Measurements from ENCODE around the gene BRINP3. TPM values are rescaled to one million over a fixed set of nuclear protein-coding genes. Genes with fewer than 3 reads are reported as not detected.

Gene BRINP3
- total RNA-seq, 1 experiment from 2014 or later: not detected

DNA sequence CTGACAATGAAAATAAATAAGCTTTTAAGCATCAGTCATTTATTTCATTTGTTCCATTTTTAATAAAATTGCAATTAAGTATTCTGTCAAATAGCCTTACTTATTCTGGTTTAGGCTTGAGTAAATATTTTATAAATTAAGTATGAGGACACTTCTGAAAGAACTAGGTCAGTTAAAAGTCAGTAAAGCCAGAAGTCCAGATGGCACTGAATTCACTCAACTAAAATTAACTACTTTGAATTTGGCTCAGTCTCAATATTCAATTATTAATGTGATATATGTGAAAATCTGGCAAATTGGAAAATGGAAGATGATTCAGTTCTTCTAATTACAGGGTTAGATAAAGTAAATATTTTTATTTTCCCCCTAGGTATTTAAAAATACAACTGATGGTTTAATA is 174.2 kb downstream of the BRINP3 start:
- Histone ChIP-seq H3K27me3 (replicated peaks; ENCODE audit: insufficient read depth, low read depth, low read length, poor library complexity) (no peaks in the 10 kb centered on the region), H3K36me3 (ENCODE audit: insufficient read depth, low read length, poor library complexity, severe bottlenecking) (no peaks in the 10 kb centered on the region), H3K4me1 (ENCODE audit: insufficient read depth, low read length, poor library complexity, severe bottlenecking) (no peaks in the 10 kb centered on the region), H3K4me3 (ENCODE audit: low read depth, low read length, poor library complexity, severe bottlenecking) (no peak overlapping the region), H3K27ac (ENCODE audit: low read depth, low read length, poor library complexity, severe bottlenecking) (no peak overlapping the region), H3K9me3 (ENCODE audit: low read depth, low read length, poor library complexity, severe bottlenecking) (no peaks in the 10 kb centered on the region)
- DNase-seq (ENCODE audit: low spot score): no peak
- intact Hi-C loops (cut with micrococcal nuclease; ENCODE audit: unreplicated experiment): no loop called here
- POLR2A ChIA-PET (ENCODE audit: low non-redundant PET): no interaction called here
- BruUV-seq (replicated peaks): no TSS peak
- CTCF ChIA-PET: no interaction called here
- TF ChIP-seq, protein P1, sequence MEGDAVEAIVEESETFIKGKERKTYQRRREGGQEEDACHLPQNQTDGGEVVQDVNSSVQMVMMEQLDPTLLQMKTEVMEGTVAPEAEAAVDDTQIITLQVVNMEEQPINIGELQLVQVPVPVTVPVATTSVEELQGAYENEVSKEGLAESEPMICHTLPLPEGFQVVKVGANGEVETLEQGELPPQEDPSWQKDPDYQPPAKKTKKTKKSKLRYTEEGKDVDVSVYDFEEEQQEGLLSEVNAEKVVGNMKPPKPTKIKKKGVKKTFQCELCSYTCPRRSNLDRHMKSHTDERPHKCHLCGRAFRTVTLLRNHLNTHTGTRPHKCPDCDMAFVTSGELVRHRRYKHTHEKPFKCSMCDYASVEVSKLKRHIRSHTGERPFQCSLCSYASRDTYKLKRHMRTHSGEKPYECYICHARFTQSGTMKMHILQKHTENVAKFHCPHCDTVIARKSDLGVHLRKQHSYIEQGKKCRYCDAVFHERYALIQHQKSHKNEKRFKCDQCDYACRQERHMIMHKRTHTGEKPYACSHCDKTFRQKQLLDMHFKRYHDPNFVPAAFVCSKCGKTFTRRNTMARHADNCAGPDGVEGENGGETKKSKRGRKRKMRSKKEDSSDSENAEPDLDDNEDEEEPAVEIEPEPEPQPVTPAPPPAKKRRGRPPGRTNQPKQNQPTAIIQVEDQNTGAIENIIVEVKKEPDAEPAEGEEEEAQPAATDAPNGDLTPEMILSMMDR (conservative IDR thresholded peaks at IDR 0.05; ENCODE audit: low read depth, low read length): no peak
- TF ChIP-seq EZH2 (IDR thresholded peaks at IDR 0.05; ENCODE audit: borderline replicate concordance, low read depth, low read length, poor library complexity, severe bottlenecking): no peak

GRCh38 chr1:190296453-190296852 is 181.2 kb downstream of the BRINP3 start:
- intact Hi-C loops (cut with micrococcal nuclease; ENCODE audit: unreplicated experiment): no loop called here
- BruUV-seq (replicated peaks): no TSS peak
- POLR2A ChIA-PET (ENCODE audit: low non-redundant PET): no interaction called here

GRCh38 chr1:190289897-190290296 is 187.8 kb downstream of the BRINP3 start:
- Histone ChIP-seq H3K36me3 (ENCODE audit: insufficient read depth, low read length, poor library complexity, severe bottlenecking) (no peaks in the 10 kb centered on the region), H3K4me1 (ENCODE audit: insufficient read depth, low read length, poor library complexity, severe bottlenecking) (no peaks in the 10 kb centered on the region), H3K4me3 (ENCODE audit: low read depth, low read length, poor library complexity, severe bottlenecking) (no peak overlapping the region), H3K27me3 (replicated peaks; ENCODE audit: insufficient read depth, low read depth, low read length, poor library complexity) (no peaks in the 10 kb centered on the region), H3K9me3 (ENCODE audit: low read depth, low read length, poor library complexity, severe bottlenecking) (no peaks in the 10 kb centered on the region), H3K27ac (ENCODE audit: low read depth, low read length, poor library complexity, severe bottlenecking) (no peak overlapping the region)
- POLR2A ChIA-PET (ENCODE audit: low non-redundant PET): no interaction called here
- TF ChIP-seq, protein P1 (conservative IDR thresholded peaks at IDR 0.05; ENCODE audit: low read depth, low read length): no peak
- TF ChIP-seq EZH2 (IDR thresholded peaks at IDR 0.05; ENCODE audit: borderline replicate concordance, low read depth, low read length, poor library complexity, severe bottlenecking): no peak
- no TSS peak for BruUV-seq (replicated peaks)
- intact Hi-C loops (cut with micrococcal nuclease; ENCODE audit: unreplicated experiment): loop anchor here (5.0 kb wide), 1 partner anchor 47 kb away; no protein-coding TSS in a partner anchor
- CTCF ChIA-PET: no interaction called here
- no peak for DNase-seq (ENCODE audit: low spot score)

More at GRCh38 chr1:190296453-190296852, 181.2 kb downstream of the BRINP3 start:
- TF ChIP-seq EZH2 (IDR thresholded peaks at IDR 0.05; ENCODE audit: borderline replicate concordance, low read depth, low read length, poor library complexity, severe bottlenecking): no peak
- TF ChIP-seq, protein P1 (conservative IDR thresholded peaks at IDR 0.05; ENCODE audit: low read depth, low read length): no peak
- H3K4me1 ChIP-seq (ENCODE audit: insufficient read depth, low read length, poor library complexity, severe bottlenecking): no peaks in the 10 kb centered on the region
- no peak for DNase-seq (ENCODE audit: low spot score)
- no peaks in the 10 kb centered on the region for H3K27me3 ChIP-seq (replicated peaks; ENCODE audit: insufficient read depth, low read depth, low read length, poor library complexity)
- H3K4me3 ChIP-seq (ENCODE audit: low read depth, low read length, poor library complexity, severe bottlenecking): no peak overlapping the region
- H3K9me3 ChIP-seq (ENCODE audit: low read depth, low read length, poor library complexity, severe bottlenecking): no peaks in the 10 kb centered on the region
- CTCF ChIA-PET: no interaction called here
- H3K36me3 ChIP-seq (ENCODE audit: insufficient read depth, low read length, poor library complexity, severe bottlenecking): no peaks in the 10 kb centered on the region
- H3K27ac ChIP-seq (ENCODE audit: low read depth, low read length, poor library complexity, severe bottlenecking): no peak overlapping the region
